Gastrocnemius medialis (tissue), 4 donors: ENCODE measurements around the gene MARCHF3. TPM values are rescaled to one million over a fixed set of nuclear protein-coding genes. Genes with fewer than 3 reads are reported as not detected.

Source experiments
- ATAC-seq, 2 donors: fragments of 150-250 bp; one replicate each; pipeline ENCODE4 v1.9.1; 2016
- DNase-seq, 2 donors: peaks; one replicate each; pipeline ENCODE4 v3.0.0-alpha.2; 2019
- H3K27ac ChIP-seq, 4 donors: fragments of 200-600 bp; sonication (generic); 1 replicate in 1 of 4; 2 replicates in 3 of 4; pipeline ENCODE4 v1.5.1; 2016 to 2018; ENCODE audit warnings: mild to moderate bottlenecking in 2 of 4, moderate library complexity in 1 of 4
- H3K27me3 ChIP-seq, 3 donors: fragments of 200-600 bp; sonication (generic) in 2 of 3; 1 replicate in 1 of 3; 2 replicates in 2 of 3; pipeline versions ENCODE4 v1.5.1 to v1.6.0; 2016 to 2019; ENCODE audit warnings: mild to moderate bottlenecking in 1 of 3, moderate library complexity in 1 of 3
- H3K36me3 ChIP-seq, 2 donors: fragments of 200-600 bp; sonication (generic) in 1 of 2; one replicate each; pipeline ENCODE4 v1.5.1; 2017 to 2018
- H3K4me1 ChIP-seq, 2 donors: fragments of 200-600 bp; sonication (generic) in 1 of 2; one replicate each; pipeline ENCODE4 v1.5.1; 2016 to 2017; ENCODE audit warnings: mild to moderate bottlenecking in 2 of 2
- H3K4me3 ChIP-seq, 4 donors: fragments of 200-600 bp; sonication (generic) in 3 of 4; 1 replicate in 1 of 4; 2 replicates in 3 of 4; pipeline ENCODE4 v1.5.1; 2016 to 2019; ENCODE audit warnings: mild to moderate bottlenecking in 2 of 4
- H3K9me3 ChIP-seq, 3 donors: fragments of 200-600 bp; sonication (generic) in 2 of 3; 1 replicate in 1 of 3; 2 replicates in 2 of 3; pipeline ENCODE4 v1.5.1; 2016 to 2019
- CTCF ChIP-seq, 5 experiments: fragments of 450-650 bp in 3 of 5; fragments of 200-600 bp in 2 of 5; sonication (generic) in 2 of 5; IDR thresholded peaks in 4 of 5; conservative IDR thresholded peaks in 1 of 5; 1 replicate in 4 of 5; 2 replicates in 1 of 5; pipeline ENCODE4 v1.5.1; 2016 to 2019; ENCODE audit warnings: antibody characterized with exemption in 5 of 5, mild to moderate bottlenecking in 3 of 5, moderate library complexity in 3 of 5
- POLR2A ChIP-seq, 2 donors: fragments of 450-650 bp; IDR thresholded peaks; one replicate each; pipeline ENCODE4 v1.6.1; 2017; ENCODE audit warnings: antibody characterized with exemption in 2 of 2, mild to moderate bottlenecking in 2 of 2, moderate library complexity in 2 of 2
- in situ Hi-C, 4 donors: fragments of 200-750 bp; cut with MboI; loops; one replicate each; pipeline versions ENCODE4 v1.15.0 to v1.8.0; 2017; ENCODE audit warnings: low sequenced_read_pairs in 4 of 4
- intact Hi-C: fragments of 100-400 bp; cut with DNase I; formaldehyde crosslinking; loops from one replicate; pipeline ENCODE4 v1.15.1; 2023; ENCODE audit warnings: low total_unique reads
- total RNA-seq, 4 donors: library from RNA; depleted of rRNA; stranded (reverse); fragments of >200 nt; gene quantifications; one replicate each; pipeline versions ENCODE4 v1.1.0 to v1.2.3, GENCODE V29; 2016

MARCHF3 gene
- total RNA-seq, 4 donors from 2014 or later = 2.4 to 6.2 (median 3.6) TPM

GRCh38 chr5:126826619-126827215 lies 203.6 kb downstream of the MARCHF3 start:
- no peak overlapping the region for H3K27ac ChIP-seq
- TF ChIP-seq POLR2A (IDR thresholded peaks at IDR 0.05) (no peak), CTCF (IDR thresholded peaks at IDR 0.05 in 4 of 5, conservative IDR thresholded peaks at IDR 0.05 in 1 of 5) (no peak)
- no peaks in the 10 kb centered on the region for H3K9me3 ChIP-seq
- no peaks in the 10 kb centered on the region for H3K27me3 ChIP-seq
- intact Hi-C loops (no loop called here), in situ Hi-C loops (loop anchor here in 1 of 4 donors (25.0 kb wide), 1 partner anchor 486 kb away; no protein-coding TSS in a partner anchor)
- H3K4me3 ChIP-seq = no peak overlapping the region
- H3K4me1 ChIP-seq = no peaks in the 10 kb centered on the region
- no peaks in the 10 kb centered on the region for H3K36me3 ChIP-seq
- DNase-seq = no peak
- ATAC-seq = no peak

GRCh38 chr5:126819253-126819652 lies 211.1 kb downstream of the MARCHF3 start:
- Histone ChIP-seq H3K36me3 (no peaks in the 10 kb centered on the region), H3K27ac (no peak overlapping the region), H3K4me1 (no peaks in the 10 kb centered on the region), H3K27me3 (no peaks in the 10 kb centered on the region), H3K4me3 (no peak overlapping the region), H3K9me3 (no peaks in the 10 kb centered on the region)
- DNase-seq = no peak
- TF ChIP-seq CTCF (IDR thresholded peaks at IDR 0.05 in 4 of 5, conservative IDR thresholded peaks at IDR 0.05 in 1 of 5) (no peak), POLR2A (IDR thresholded peaks at IDR 0.05) (no peak)
- intact Hi-C loops (no loop called here), in situ Hi-C loops (no loop called here)
- ATAC-seq = no peak

GRCh38 chr5:126818736-126819135 lies 211.6 kb downstream of the MARCHF3 start:
- no peak for TF ChIP-seq CTCF (IDR thresholded peaks at IDR 0.05 in 4 of 5, conservative IDR thresholded peaks at IDR 0.05 in 1 of 5)
- H3K4me1 ChIP-seq = no peaks in the 10 kb centered on the region
- in situ Hi-C loops = no loop called here
- H3K36me3 ChIP-seq = no peaks in the 10 kb centered on the region
- ATAC-seq (no peak), DNase-seq (no peak)
- H3K9me3 ChIP-seq = no peaks in the 10 kb centered on the region
- intact Hi-C loops = no loop called here
- H3K27me3 ChIP-seq = no peaks in the 10 kb centered on the region
- H3K4me3 ChIP-seq = no peak overlapping the region
- H3K27ac ChIP-seq = no peak overlapping the region

Other genes starting within 250 kb of the MARCHF3 start
- 1 to 10 TPM; 2.1 to 3.6 (median 3.3) TPM for gene C5orf63, start 42.9 kb upstream of the MARCHF3 start, total RNA-seq